OCI-LY7 (cell line): ENCODE measurements around the gene FGF2. TPM values are rescaled to one million over a fixed set of nuclear protein-coding genes. Genes with fewer than 3 reads are reported as not detected.

Experiments
- BruUV-seq: library from RNA; stranded (reverse); fragments of 400-500 nt; replicated peaks from 2 replicates; lab custom pipeline; 2021; lab: Mats Ljungman, UMichigan
- CTCF ChIA-PET: fragments of 300-600 bp; sonication (Branson Sonifier 250); formaldehyde crosslinking; loops from one replicate; lab custom pipeline; 2022; ENCODE audit warnings: antibody characterized with exemption; ENCODE audit not compliant: unreplicated experiment; lab: Charles Lee
- POLR2A ChIA-PET: fragments of 300-600 bp; sonication (Branson Sonifier 250); formaldehyde crosslinking; loops from one replicate; lab custom pipeline; 2022; ENCODE audit warnings: antibody characterized with exemption; lab: Charles Lee
- DNase-seq: peaks from one replicate; pipeline ENCODE4 v3.0.0-alpha.2; 2015; ENCODE audit warnings: low spot score
- H2AFZ ChIP-seq: fragments of 200-600 bp; sonication (generic), shearing (Covaris generic); 2 replicates; pipeline ENCODE4 v1.6.1; 2014; ENCODE audit warnings: mild to moderate bottlenecking, antibody characterized with exemption, low read length, moderate library complexity
- H3K27ac ChIP-seq: fragments of 200-600 bp; sonication (generic); 2 replicates; pipeline ENCODE4 v1.5.1; 2014; ENCODE audit warnings: mixed run types, low read depth, mild to moderate bottlenecking, moderate library complexity, low read length, inconsistent platforms; ENCODE audit not compliant: poor library complexity, severe bottlenecking
- H3K36me3 ChIP-seq: fragments of 200-600 bp; sonication (generic); 2 replicates; pipeline ENCODE4 v1.6.1; 2014; ENCODE audit warnings: mild to moderate bottlenecking, antibody characterized with exemption, low read length, moderate library complexity, mixed read lengths; ENCODE audit not compliant: insufficient read depth
- H3K4me1 ChIP-seq: fragments of 200-600 bp; sonication (generic); 2 replicates; pipeline ENCODE4 v1.5.1; 2014; ENCODE audit warnings: mild to moderate bottlenecking, low read length; ENCODE audit not compliant: insufficient read depth, poor library complexity, severe bottlenecking
- H3K4me2 ChIP-seq: fragments of 200-600 bp; sonication (generic); 2 replicates; pipeline ENCODE4 v1.6.1; 2014; ENCODE audit warnings: mild to moderate bottlenecking, low read length
- H3K4me3 ChIP-seq: fragments of 200-600 bp; sonication (generic); 2 replicates; pipeline ENCODE4 v1.5.1; 2014; ENCODE audit warnings: mild to moderate bottlenecking, low read depth, low read length; ENCODE audit not compliant: poor library complexity, severe bottlenecking
- H3K79me2 ChIP-seq: fragments of 200-600 bp; sonication (generic); 2 replicates; pipeline ENCODE4 v1.6.1; 2016; ENCODE audit warnings: low read depth, mild to moderate bottlenecking, low read length, moderate library complexity, mixed read lengths; ENCODE audit not compliant: insufficient read depth
- H3K9me2 ChIP-seq: fragments of 200-600 bp; sonication (generic); 2 replicates; pipeline ENCODE4 v1.6.1; 2016; ENCODE audit warnings: mild to moderate bottlenecking, low read length, mixed read lengths; ENCODE audit not compliant: insufficient read depth
- H3K9me3 ChIP-seq: fragments of 200-600 bp; sonication (generic); 2 replicates; pipeline ENCODE4 v1.6.1; 2014; ENCODE audit warnings: mild to moderate bottlenecking, mixed run types, low read length, mixed read lengths
- H4K20me1 ChIP-seq: fragments of 200-600 bp; sonication (generic); 2 replicates; pipeline ENCODE4 v1.6.1; 2014; ENCODE audit warnings: mild to moderate bottlenecking, antibody characterized with exemption, low read length, moderate library complexity, mixed read lengths; ENCODE audit not compliant: insufficient read depth
- EZH2phosphoT487 ChIP-seq: fragments of 200-600 bp; sonication (generic); IDR thresholded peaks from 2 replicates; pipeline ENCODE4 v1.6.1; 2018; ENCODE audit warnings: low read depth, borderline replicate concordance, mild to moderate bottlenecking, mixed run types, antibody characterized with exemption, low read length, moderate library complexity, mixed read lengths
- intact Hi-C: fragments of 100-400 bp; cut with micrococcal nuclease; formaldehyde crosslinking; loops from one replicate; pipeline ENCODE4 v1.10.0; 2022; ENCODE audit not compliant: unreplicated experiment
- total RNA-seq, 2 experiments: library from RNA; depleted of rRNA in 1 of 2; stranded (reverse); fragments of >200 nt in 1 of 2; shearing (Covaris generic) in 1 of 2; gene quantifications; 2 replicates each; pipeline ENCODE4 v1.2.3, GENCODE V29; 2014 to 2022
- TF ChIP-seq, protein P1 (sequence below): fragments of 200-600 bp; sonication (generic); conservative IDR thresholded peaks from 2 replicates; pipeline ENCODE4 v1.5.1; 2014; ENCODE audit warnings: mild to moderate bottlenecking, antibody characterized with exemption, low read length, moderate library complexity, mixed read lengths

FGF2 gene
- total RNA-seq, 2 experiments from 2014 or later = 0.53 TPM; not detected in 1

DNA sequence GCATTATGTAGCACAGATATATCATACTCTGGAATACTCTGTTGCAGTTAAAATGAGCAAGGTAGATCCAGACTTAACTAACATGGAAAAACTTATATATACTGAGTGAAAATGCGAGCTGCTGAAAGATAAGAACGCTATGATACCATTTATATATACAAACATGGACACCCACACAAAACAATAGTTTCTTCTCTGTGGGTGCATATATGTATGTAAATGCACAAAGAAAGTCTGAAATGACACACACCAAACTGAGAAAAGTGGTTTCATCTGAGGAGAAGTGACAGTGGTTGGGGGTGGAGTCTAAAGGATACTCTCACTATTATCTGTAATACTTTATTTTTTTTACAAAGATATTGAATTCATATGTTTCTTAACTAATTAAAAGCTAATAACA lies 12.2 kb upstream of the FGF2 start:
- no peak for DNase-seq
- Histone ChIP-seq H3K9me3 (no peaks in the 10 kb centered on the region), H3K9me2 (no peaks in the 10 kb centered on the region), H3K4me2 (no peak overlapping the region), H3K79me2 (no peaks in the 10 kb centered on the region), H2AFZ (no peak overlapping the region), H3K36me3 (no peaks in the 10 kb centered on the region), H3K27ac (no peak overlapping the region), H3K4me3 (no peak overlapping the region), H3K4me1 (no peaks in the 10 kb centered on the region), H4K20me1 (no peaks in the 10 kb centered on the region)
- POLR2A ChIA-PET = interaction anchor here (0.7 kb wide), 1 partner anchor 31 kb away, joined by 6 read pairs; no protein-coding TSS in a partner anchor
- no TSS peak for BruUV-seq
- intact Hi-C loops = no loop called here
- CTCF ChIA-PET = no interaction called here
- TF ChIP-seq, protein P1, sequence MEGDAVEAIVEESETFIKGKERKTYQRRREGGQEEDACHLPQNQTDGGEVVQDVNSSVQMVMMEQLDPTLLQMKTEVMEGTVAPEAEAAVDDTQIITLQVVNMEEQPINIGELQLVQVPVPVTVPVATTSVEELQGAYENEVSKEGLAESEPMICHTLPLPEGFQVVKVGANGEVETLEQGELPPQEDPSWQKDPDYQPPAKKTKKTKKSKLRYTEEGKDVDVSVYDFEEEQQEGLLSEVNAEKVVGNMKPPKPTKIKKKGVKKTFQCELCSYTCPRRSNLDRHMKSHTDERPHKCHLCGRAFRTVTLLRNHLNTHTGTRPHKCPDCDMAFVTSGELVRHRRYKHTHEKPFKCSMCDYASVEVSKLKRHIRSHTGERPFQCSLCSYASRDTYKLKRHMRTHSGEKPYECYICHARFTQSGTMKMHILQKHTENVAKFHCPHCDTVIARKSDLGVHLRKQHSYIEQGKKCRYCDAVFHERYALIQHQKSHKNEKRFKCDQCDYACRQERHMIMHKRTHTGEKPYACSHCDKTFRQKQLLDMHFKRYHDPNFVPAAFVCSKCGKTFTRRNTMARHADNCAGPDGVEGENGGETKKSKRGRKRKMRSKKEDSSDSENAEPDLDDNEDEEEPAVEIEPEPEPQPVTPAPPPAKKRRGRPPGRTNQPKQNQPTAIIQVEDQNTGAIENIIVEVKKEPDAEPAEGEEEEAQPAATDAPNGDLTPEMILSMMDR = no peak

DNA sequence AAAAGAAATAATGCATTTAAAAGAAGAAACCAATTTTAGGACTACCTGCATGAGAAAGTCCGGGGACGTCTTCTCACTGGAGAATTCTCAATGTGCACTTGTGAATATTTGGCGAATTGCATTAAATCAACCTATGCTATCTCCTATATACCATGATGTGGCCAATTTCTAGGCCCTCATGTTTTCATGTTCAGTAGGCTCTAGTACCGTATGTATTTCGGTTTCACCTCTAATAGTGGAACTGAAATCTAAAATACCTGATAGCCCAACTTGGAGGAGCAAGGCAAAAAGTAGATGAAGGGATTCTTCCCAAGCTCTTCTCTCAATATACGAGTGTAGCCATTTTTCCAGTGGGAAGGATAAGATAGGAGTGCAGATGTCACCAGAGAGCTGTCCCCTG lies 11.4 kb upstream of the FGF2 start:
- no peak for TF ChIP-seq EZH2phosphoT487
- TF ChIP-seq, protein P1 = no peak
- intact Hi-C loops = no loop called here
- Histone ChIP-seq H2AFZ (no peak overlapping the region), H3K4me2 (no peak overlapping the region), H3K9me3 (no peaks in the 10 kb centered on the region), H3K36me3 (no peaks in the 10 kb centered on the region), H3K9me2 (no peaks in the 10 kb centered on the region), H3K79me2 (no peaks in the 10 kb centered on the region), H3K4me3 (no peak overlapping the region), H4K20me1 (no peaks in the 10 kb centered on the region), H3K4me1 (no peaks in the 10 kb centered on the region), H3K27ac (no peak overlapping the region)
- DNase-seq = no peak
- POLR2A ChIA-PET = interaction anchor here (0.7 kb wide), 1 partner anchor 30 kb away, joined by 6 read pairs; no protein-coding TSS in a partner anchor
- CTCF ChIA-PET = no interaction called here
- no TSS peak for BruUV-seq

DNA sequence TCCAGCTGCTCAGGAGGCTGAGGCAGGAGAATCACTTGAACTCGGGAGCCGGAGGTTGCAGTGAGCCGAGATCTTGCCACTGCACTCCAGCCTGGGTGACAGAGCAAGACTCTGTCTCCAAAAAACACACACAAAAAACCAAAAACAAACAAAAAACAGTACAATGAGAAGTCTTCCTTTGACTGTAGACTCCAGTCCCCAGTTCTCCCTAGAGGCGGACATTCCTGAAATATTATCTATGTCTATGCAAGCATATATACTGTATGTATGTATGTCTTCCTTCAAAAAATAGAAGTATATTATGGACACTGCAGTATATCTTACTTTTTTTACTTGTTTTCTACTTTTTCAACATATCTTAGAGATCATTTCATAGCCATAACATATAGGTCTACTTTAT lies 10.2 kb upstream of the FGF2 start:
- Histone ChIP-seq H3K36me3 (no peaks in the 10 kb centered on the region), H3K27ac (no peak overlapping the region), H3K9me3 (no peaks in the 10 kb centered on the region), H2AFZ (no peak overlapping the region), H3K4me2 (no peak overlapping the region), H3K4me1 (no peaks in the 10 kb centered on the region), H3K9me2 (no peaks in the 10 kb centered on the region), H3K4me3 (no peak overlapping the region), H4K20me1 (no peaks in the 10 kb centered on the region), H3K79me2 (no peaks in the 10 kb centered on the region)
- intact Hi-C loops = no loop called here
- TF ChIP-seq, protein P1 = no peak
- no peak for TF ChIP-seq EZH2phosphoT487
- POLR2A ChIA-PET = no interaction called here
- CTCF ChIA-PET = no interaction called here
- BruUV-seq = no TSS peak
- no peak for DNase-seq
